ENCODE data around the gene LRRN3. TPM values are rescaled to one million over a fixed set of nuclear protein-coding genes. Genes with fewer than 3 reads are reported as not detected.

Gene LRRN3
- total and polyA plus RNA-seq, 2 experiments from 2014 or later = 3.7 to 6.8 TPM

DNA sequence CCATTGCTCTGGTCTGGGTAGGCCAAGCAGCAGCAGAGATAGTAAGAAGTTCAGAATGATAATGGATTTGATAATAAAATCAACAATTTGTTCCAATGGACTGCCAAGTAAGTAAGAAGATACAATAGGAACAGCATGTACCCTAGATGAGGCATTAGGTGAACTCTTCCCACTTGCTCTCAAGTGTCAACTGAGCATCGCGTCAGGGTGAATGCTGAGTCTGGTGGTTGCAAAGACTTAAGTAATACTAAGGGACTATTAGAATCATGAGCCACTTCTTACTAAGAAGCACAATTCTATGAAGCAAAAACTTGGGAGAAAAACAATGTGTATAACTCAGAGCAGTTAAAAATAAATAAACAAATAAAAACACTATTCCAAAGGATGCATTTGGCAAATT, 54.5 kb downstream of the LRRN3 start:
- Histone ChIP-seq H3K27ac (no peak overlapping the region), H2AFZ (no peak overlapping the region), H3K9me2 (replicated peaks; ENCODE audit: insufficient read depth) (no peaks in the 10 kb centered on the region), H3K27me3 (no peaks in the 10 kb centered on the region), H3K79me2 (no peaks in the 10 kb centered on the region), H4K20me1 (ENCODE audit: insufficient read depth, poor library complexity, severe bottlenecking) (no peaks in the 10 kb centered on the region), H3K36me3 (replicated peaks; ENCODE audit: insufficient read depth, low read depth) (no peaks in the 10 kb centered on the region), H3K4me2 (no peak overlapping the region), H3K4me3 (no peak overlapping the region), H3K4me1 (ENCODE audit: insufficient read depth) (no peaks in the 10 kb centered on the region), H3K9me3 (ENCODE audit: low read depth) (no peaks in the 10 kb centered on the region)
- TF ChIP-seq EZH2phosphoT487 (IDR thresholded peaks at IDR 0.05; ENCODE audit: low read depth, severe bottlenecking, unreplicated experiment) (no peak), EZH2 (IDR thresholded peaks at IDR 0.05; ENCODE audit: borderline replicate concordance) (no peak)
- 95% methylated on average over 2 of the region's 2 CpGs for WGBS (ENCODE audit: low lambda C conversion rate, missing lambda C conversion rate)
- no peak for DNase-seq (ENCODE audit: low spot score)

DNA sequence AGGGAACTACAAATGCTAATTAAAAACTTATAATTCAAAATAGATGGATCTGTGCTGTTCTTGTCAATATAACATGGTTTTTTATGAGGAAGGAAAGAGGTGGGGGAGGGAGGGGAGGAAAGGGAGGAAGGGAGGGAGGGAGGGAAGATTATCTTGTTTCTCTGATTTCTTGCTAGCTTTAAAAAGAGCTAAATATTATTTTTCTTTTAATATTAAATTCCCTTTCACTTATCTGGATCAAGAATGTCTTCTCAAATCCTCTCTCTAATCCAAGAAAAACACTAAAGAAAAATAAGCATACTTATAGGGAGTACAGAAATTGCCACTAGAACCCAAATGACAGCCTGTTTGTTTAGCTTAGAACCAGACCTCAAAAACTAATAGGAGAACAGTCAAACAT, 55.2 kb downstream of the LRRN3 start:
- Histone ChIP-seq H2AFZ (no peak overlapping the region), H3K27ac (no peak overlapping the region), H3K4me1 (ENCODE audit: insufficient read depth) (no peaks in the 10 kb centered on the region), H3K79me2 (no peaks in the 10 kb centered on the region), H3K9me3 (ENCODE audit: low read depth) (no peaks in the 10 kb centered on the region), H3K27me3 (no peaks in the 10 kb centered on the region), H4K20me1 (ENCODE audit: insufficient read depth, poor library complexity, severe bottlenecking) (no peaks in the 10 kb centered on the region), H3K9me2 (replicated peaks; ENCODE audit: insufficient read depth) (no peaks in the 10 kb centered on the region), H3K36me3 (replicated peaks; ENCODE audit: insufficient read depth, low read depth) (no peaks in the 10 kb centered on the region), H3K4me2 (no peak overlapping the region), H3K4me3 (no peak overlapping the region)
- no peak for DNase-seq (ENCODE audit: low spot score)
- TF ChIP-seq EZH2phosphoT487 (IDR thresholded peaks at IDR 0.05; ENCODE audit: low read depth, severe bottlenecking, unreplicated experiment) (no peak), EZH2 (IDR thresholded peaks at IDR 0.05; ENCODE audit: borderline replicate concordance) (no peak)
- TF ChIP-seq, protein P1, sequence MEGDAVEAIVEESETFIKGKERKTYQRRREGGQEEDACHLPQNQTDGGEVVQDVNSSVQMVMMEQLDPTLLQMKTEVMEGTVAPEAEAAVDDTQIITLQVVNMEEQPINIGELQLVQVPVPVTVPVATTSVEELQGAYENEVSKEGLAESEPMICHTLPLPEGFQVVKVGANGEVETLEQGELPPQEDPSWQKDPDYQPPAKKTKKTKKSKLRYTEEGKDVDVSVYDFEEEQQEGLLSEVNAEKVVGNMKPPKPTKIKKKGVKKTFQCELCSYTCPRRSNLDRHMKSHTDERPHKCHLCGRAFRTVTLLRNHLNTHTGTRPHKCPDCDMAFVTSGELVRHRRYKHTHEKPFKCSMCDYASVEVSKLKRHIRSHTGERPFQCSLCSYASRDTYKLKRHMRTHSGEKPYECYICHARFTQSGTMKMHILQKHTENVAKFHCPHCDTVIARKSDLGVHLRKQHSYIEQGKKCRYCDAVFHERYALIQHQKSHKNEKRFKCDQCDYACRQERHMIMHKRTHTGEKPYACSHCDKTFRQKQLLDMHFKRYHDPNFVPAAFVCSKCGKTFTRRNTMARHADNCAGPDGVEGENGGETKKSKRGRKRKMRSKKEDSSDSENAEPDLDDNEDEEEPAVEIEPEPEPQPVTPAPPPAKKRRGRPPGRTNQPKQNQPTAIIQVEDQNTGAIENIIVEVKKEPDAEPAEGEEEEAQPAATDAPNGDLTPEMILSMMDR (IDR thresholded peaks at IDR 0.05; ENCODE audit: poor library complexity) = no peak

DNA sequence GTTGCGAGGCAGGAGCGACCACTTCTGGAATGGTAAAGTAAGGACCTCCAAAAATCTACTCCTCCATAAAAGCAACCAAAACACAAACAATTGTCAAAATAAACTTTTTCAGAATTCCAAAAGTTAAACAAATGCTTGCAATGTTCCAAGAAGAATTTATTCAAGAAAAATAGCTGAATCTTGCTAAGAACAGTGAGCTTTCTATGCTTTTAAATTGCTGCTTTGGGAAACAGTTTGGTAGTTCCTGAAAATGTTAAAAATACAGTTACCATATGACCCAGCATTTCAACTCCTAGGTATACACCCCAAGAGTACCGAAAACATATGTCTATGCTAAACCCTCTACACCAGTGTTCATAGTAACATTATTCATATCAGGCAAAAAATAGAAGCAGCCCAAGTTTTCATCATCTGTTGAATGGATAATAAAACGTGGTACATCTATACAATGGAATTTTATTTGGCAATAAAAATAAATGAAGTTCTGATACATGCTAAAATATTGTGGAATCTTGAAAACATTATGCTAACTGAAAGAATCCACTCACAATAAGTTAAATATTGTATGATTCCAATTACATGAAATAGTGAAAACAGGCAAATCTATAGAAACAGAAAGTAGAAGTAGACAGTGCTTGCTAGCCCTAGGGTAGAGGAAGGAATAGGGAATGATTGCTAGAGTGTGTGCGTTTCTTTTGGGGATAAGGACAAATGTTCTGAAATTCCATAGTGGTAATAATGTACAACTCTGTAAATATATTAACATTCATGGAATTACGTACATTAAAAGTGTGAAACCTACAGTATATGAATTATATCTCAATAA, 57.0 kb downstream of the LRRN3 start:
- Histone ChIP-seq H3K36me3 (replicated peaks; ENCODE audit: insufficient read depth, low read depth) (no peaks in the 10 kb centered on the region), H3K27ac (no peak overlapping the region), H3K4me3 (no peak overlapping the region), H4K20me1 (ENCODE audit: insufficient read depth, poor library complexity, severe bottlenecking) (no peaks in the 10 kb centered on the region), H2AFZ (no peak overlapping the region), H3K4me1 (ENCODE audit: insufficient read depth) (no peaks in the 10 kb centered on the region), H3K9me2 (replicated peaks; ENCODE audit: insufficient read depth) (no peaks in the 10 kb centered on the region), H3K9me3 (ENCODE audit: low read depth) (no peaks in the 10 kb centered on the region), H3K79me2 (no peaks in the 10 kb centered on the region), H3K4me2 (no peak overlapping the region), H3K27me3 (no peaks in the 10 kb centered on the region)
- DNase-seq (ENCODE audit: low spot score) = no peak
- TF ChIP-seq, protein P1 (IDR thresholded peaks at IDR 0.05; ENCODE audit: poor library complexity) = no peak
- TF ChIP-seq EZH2 (IDR thresholded peaks at IDR 0.05; ENCODE audit: borderline replicate concordance) (no peak), EZH2phosphoT487 (IDR thresholded peaks at IDR 0.05; ENCODE audit: low read depth, severe bottlenecking, unreplicated experiment) (no peak)
- WGBS (ENCODE audit: low lambda C conversion rate, missing lambda C conversion rate) = 82% methylated on average over 6 of the region's 6 CpGs

DNA sequence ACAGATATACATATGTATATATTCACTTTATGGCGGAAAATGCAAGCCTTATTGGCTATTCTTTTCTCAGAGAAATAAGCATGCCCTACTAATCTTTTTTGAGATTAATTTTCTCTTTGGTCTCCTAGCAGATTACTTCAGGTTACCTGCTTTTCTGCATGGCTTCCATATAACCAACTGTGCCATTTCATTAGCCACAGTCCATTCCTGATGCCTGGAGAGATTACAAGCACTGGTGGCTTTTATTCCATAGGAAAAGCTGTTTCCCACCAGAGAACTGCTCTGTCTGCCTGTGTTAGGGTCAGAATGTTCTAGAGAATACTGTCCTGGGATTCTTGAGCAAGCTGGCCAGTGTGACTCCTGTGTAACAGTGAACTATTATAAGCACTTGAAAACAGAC, 59.8 kb downstream of the LRRN3 start:
- H3K79me2 ChIP-seq = no peaks in the 10 kb centered on the region
- no peaks in the 10 kb centered on the region for H3K27me3 ChIP-seq
- no peaks in the 10 kb centered on the region for H3K36me3 ChIP-seq (replicated peaks; ENCODE audit: insufficient read depth, low read depth)
- 100% methylated on average over 1 of the region's 1 CpG for WGBS (ENCODE audit: low lambda C conversion rate, missing lambda C conversion rate)
- no peaks in the 10 kb centered on the region for H3K9me3 ChIP-seq (ENCODE audit: low read depth)
- no peak overlapping the region for H2AFZ ChIP-seq
- H4K20me1 ChIP-seq (ENCODE audit: insufficient read depth, poor library complexity, severe bottlenecking) = no peaks in the 10 kb centered on the region
- H3K4me1 ChIP-seq (ENCODE audit: insufficient read depth) = no peaks in the 10 kb centered on the region
- H3K4me2 ChIP-seq = no peak overlapping the region
- no peak overlapping the region for H3K4me3 ChIP-seq
- DNase-seq (ENCODE audit: low spot score) = no peak
- no peaks in the 10 kb centered on the region for H3K9me2 ChIP-seq (replicated peaks; ENCODE audit: insufficient read depth)
- H3K27ac ChIP-seq = no peak overlapping the region
- TF ChIP-seq, protein P1 (IDR thresholded peaks at IDR 0.05; ENCODE audit: poor library complexity) = no peak
- no peak for TF ChIP-seq EZH2 (IDR thresholded peaks at IDR 0.05; ENCODE audit: borderline replicate concordance)
- no peak for TF ChIP-seq EZH2phosphoT487 (IDR thresholded peaks at IDR 0.05; ENCODE audit: low read depth, severe bottlenecking, unreplicated experiment)

Measured in hepatocyte (in vitro differentiated cells).